ENCODE results near the gene EGFLAM. TPM values are rescaled to one million over a fixed set of nuclear protein-coding genes. Genes with fewer than 3 reads are reported as not detected.

The EGFLAM gene
- total RNA-seq, 1 experiment from 2014 or later = 45.4 TPM

- Histone ChIP-seq H3K27me3 (replicated peaks; ENCODE audit: insufficient read depth, low read depth, low read length, poor library complexity) (no peaks in the 10 kb centered on the region), H3K36me3 (ENCODE audit: insufficient read depth, low read length, poor library complexity, severe bottlenecking) (peaks cover 25% of the 10 kb centered on the region), H3K27ac (ENCODE audit: low read depth, low read length, poor library complexity, severe bottlenecking) (no peak overlapping the region), H3K4me1 (ENCODE audit: insufficient read depth, low read length, poor library complexity, severe bottlenecking) (peaks cover 12% of the 10 kb centered on the region), H3K4me3 (ENCODE audit: low read depth, low read length, poor library complexity, severe bottlenecking) (no peak overlapping the region), H3K9me3 (ENCODE audit: low read depth, low read length, poor library complexity, severe bottlenecking) (no peaks in the 10 kb centered on the region)
- POLR2A ChIA-PET (ENCODE audit: low non-redundant PET) = no interaction called here
- no TSS peak for BruUV-seq (replicated peaks)
- no peak for TF ChIP-seq CTCF (conservative IDR thresholded peaks at IDR 0.05; ENCODE audit: low read depth, low read length)
- no peak for TF ChIP-seq EZH2 (IDR thresholded peaks at IDR 0.05; ENCODE audit: borderline replicate concordance, low read depth, low read length, poor library complexity, severe bottlenecking)
- DNase-seq (ENCODE audit: low spot score) = no peak
- intact Hi-C loops (cut with micrococcal nuclease; ENCODE audit: unreplicated experiment) = no loop called here
- CTCF ChIA-PET = no interaction called here
These were observed 192.3 kb downstream of the EGFLAM start for GRCh38 chr5:38450627-38451026.

GRCh38 chr5:38451074-38451725 lies 192.8 kb downstream of the EGFLAM start:
- BruUV-seq (replicated peaks) = no TSS peak
- H3K4me1 ChIP-seq (ENCODE audit: insufficient read depth, low read length, poor library complexity, severe bottlenecking) = peaks cover 10% of the 10 kb centered on the region
- TF ChIP-seq CTCF (conservative IDR thresholded peaks at IDR 0.05; ENCODE audit: low read depth, low read length) (no peak), EZH2 (IDR thresholded peaks at IDR 0.05; ENCODE audit: borderline replicate concordance, low read depth, low read length, poor library complexity, severe bottlenecking) (no peak)
- POLR2A ChIA-PET (ENCODE audit: low non-redundant PET) = no interaction called here
- no peak overlapping the region for H3K4me3 ChIP-seq (ENCODE audit: low read depth, low read length, poor library complexity, severe bottlenecking)
- DNase-seq (ENCODE audit: low spot score) = no peak
- H3K27ac ChIP-seq (ENCODE audit: low read depth, low read length, poor library complexity, severe bottlenecking) = no peak overlapping the region
- CTCF ChIA-PET = interaction anchor here (0.7 to 1.2 kb wide), 2 partner anchors 8 to 9 kb away, joined by 6 to 8 read pairs; no protein-coding TSS in a partner anchor
- no peaks in the 10 kb centered on the region for H3K9me3 ChIP-seq (ENCODE audit: low read depth, low read length, poor library complexity, severe bottlenecking)
- peaks cover 25% of the 10 kb centered on the region for H3K36me3 ChIP-seq (ENCODE audit: insufficient read depth, low read length, poor library complexity, severe bottlenecking)
- H3K27me3 ChIP-seq (replicated peaks; ENCODE audit: insufficient read depth, low read depth, low read length, poor library complexity) = no peaks in the 10 kb centered on the region
- intact Hi-C loops (cut with micrococcal nuclease; ENCODE audit: unreplicated experiment) = no loop called here

GRCh38 chr5:38452201-38452600 lies 193.8 kb downstream of the EGFLAM start:
- ChIA-PET CTCF (interaction anchor here (1.2 kb wide), 1 partner anchor 10 kb away, joined by 6 read pairs; no protein-coding TSS in a partner anchor), POLR2A (ENCODE audit: low non-redundant PET) (no interaction called here)
- H3K9me3 ChIP-seq (ENCODE audit: low read depth, low read length, poor library complexity, severe bottlenecking) = no peaks in the 10 kb centered on the region
- no peak overlapping the region for H3K27ac ChIP-seq (ENCODE audit: low read depth, low read length, poor library complexity, severe bottlenecking)
- H3K4me1 ChIP-seq (ENCODE audit: insufficient read depth, low read length, poor library complexity, severe bottlenecking) = peaks cover 7% of the 10 kb centered on the region
- intact Hi-C loops (cut with micrococcal nuclease; ENCODE audit: unreplicated experiment) = no loop called here
- peaks cover 25% of the 10 kb centered on the region for H3K36me3 ChIP-seq (ENCODE audit: insufficient read depth, low read length, poor library complexity, severe bottlenecking)
- H3K4me3 ChIP-seq (ENCODE audit: low read depth, low read length, poor library complexity, severe bottlenecking) = no peak overlapping the region
- no TSS peak for BruUV-seq (replicated peaks)
- no peaks in the 10 kb centered on the region for H3K27me3 ChIP-seq (replicated peaks; ENCODE audit: insufficient read depth, low read depth, low read length, poor library complexity)
- TF ChIP-seq CTCF (conservative IDR thresholded peaks at IDR 0.05; ENCODE audit: low read depth, low read length) (no peak), EZH2 (IDR thresholded peaks at IDR 0.05; ENCODE audit: borderline replicate concordance, low read depth, low read length, poor library complexity, severe bottlenecking) (no peak)
- DNase-seq (ENCODE audit: low spot score) = no peak
